ENCODE measurements around the gene UBE2E3.

GRCh38 chr2:180980106-180980942, at the start of gene UBE2E3:
- TF ChIP-seq NFE2L1 (CRISPR knock-in tag; IDR thresholded peaks at IDR 0.05) (no peak), CREM (CRISPR knock-in tag; IDR thresholded peaks at IDR 0.05) (peak; percentile 52; the same call in 1 of the 2 replicates), MAX (CRISPR knock-in tag; IDR thresholded peaks at IDR 0.05) (peak; percentile 68)
- TF ChIP-seq, protein P1, sequence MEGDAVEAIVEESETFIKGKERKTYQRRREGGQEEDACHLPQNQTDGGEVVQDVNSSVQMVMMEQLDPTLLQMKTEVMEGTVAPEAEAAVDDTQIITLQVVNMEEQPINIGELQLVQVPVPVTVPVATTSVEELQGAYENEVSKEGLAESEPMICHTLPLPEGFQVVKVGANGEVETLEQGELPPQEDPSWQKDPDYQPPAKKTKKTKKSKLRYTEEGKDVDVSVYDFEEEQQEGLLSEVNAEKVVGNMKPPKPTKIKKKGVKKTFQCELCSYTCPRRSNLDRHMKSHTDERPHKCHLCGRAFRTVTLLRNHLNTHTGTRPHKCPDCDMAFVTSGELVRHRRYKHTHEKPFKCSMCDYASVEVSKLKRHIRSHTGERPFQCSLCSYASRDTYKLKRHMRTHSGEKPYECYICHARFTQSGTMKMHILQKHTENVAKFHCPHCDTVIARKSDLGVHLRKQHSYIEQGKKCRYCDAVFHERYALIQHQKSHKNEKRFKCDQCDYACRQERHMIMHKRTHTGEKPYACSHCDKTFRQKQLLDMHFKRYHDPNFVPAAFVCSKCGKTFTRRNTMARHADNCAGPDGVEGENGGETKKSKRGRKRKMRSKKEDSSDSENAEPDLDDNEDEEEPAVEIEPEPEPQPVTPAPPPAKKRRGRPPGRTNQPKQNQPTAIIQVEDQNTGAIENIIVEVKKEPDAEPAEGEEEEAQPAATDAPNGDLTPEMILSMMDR (IDR thresholded peaks at IDR 0.05) = peak; percentile 46; the same call in 1 of the 2 replicates
